Non-pigmented ciliary epithelial cell (primary cell): ENCODE measurements around the gene CUL9.

ENCODE experiments used
- DNase-seq: peaks from one replicate; pipeline ENCODE4 v3.0.0-alpha.2; 2010; ENCODE audit warnings: low read depth

CUL9 gene

DNA sequence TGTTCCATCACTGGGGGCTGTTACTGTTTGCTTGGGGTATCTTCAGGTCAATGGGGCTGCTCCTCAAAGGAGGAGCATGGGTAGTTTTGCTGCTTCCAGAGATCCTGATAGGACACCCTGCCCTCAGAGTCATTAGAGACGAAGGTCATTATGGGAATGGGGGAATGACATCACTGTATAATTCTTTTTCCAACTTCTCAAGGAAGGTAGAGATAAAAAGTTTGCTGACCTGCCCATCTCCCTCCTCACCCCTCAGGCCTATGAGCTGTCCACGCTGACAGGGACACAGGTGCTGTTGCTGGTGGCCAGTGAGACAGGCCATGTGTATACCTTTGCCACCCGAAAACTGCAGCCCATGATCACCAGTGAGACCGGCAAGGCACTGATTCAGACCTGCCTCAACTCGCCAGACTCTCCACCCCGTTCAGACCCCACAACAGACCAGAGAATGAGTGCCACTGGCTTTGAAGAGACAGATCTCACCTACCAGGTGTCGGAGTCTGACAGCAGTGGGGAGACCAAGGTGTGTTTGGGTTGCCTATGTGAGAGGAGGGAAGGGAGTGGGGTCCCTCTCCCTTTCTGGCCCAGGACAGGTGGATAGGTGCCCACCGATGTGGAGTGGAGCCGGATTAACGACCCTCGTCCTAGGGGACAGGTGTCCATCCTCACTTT lies 8.3 kb upstream of the CUL9 start:
- no peak for DNase-seq

DNA sequence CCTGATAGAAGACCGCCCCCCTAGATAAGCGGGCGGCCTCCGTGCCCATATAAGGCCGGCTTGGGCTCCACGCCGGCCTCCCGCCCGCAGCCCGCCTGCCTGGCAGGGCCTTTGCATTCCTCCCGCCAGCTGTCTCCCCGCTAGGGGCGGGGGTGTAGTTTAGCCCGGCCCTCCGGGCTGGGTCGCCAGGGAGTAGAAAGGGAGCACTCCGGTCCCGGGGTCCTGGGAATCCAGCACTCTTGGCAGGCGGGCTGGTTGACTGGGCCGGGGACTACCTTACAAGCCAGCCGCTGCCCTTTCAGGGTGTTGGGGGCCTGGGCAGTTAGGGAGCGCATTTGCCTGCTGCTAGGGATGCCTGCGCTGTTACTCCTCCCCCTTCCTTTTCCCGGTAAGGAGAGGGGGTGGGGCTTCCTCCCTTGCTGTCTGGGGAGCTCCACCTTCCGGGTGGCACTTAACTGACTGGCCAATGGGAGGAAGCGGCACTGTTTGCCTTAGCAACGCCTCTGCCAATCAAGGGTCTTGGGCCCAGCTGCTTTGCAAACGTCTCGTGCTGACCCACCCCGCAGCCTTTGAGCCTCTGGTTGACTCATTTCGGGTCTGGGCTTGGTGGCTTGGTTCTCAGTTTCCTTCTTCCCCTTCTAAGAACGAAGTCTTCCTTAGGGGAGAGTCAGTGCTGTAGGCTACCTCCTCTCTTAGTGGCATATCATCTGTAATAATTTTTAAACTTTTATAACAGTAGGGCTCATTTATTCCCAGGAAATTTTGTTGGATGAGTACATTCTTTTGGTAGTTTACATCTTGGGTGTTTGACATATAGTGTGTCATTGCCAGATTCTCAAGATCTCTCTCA lies 7.5 kb upstream of the CUL9 start:
- peak; percentile 98 for DNase-seq

DNA sequence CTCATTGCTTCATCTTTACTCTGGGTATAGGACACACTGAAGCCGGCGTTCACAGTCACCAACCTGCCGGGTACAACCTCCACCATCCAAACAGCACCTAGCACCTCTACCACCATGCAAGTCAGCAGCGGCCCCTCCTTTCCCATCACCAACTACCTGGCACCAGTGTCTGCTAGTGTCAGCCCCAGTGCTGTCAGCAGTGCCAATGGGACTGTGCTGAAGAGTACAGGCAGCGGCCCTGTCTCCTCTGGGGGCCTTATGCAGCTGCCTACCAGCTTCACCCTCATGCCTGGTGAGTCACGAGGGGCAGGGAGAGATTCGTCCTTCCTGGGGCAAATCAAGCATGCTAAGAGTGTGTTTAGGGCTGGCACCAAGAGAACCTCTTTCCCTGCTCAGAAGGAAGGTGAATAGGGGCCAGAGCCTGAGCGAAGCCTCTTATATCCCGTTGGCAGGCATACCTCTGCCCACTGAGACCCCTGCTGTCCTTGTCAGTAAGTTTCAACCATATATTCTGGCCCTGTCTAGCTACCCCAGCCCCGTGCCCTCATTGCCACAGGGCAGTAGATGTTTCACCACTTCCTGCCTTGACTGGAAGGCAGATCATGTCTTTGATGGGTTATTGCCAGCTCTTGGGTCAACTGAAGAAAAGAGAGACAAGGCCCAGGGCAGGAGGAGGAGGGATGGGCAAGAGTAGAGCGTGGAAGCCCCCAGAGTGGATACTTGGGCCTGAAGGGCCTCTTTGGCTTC lies 6.1 kb upstream of the CUL9 start:
- DNase-seq, result no peak

DNA sequence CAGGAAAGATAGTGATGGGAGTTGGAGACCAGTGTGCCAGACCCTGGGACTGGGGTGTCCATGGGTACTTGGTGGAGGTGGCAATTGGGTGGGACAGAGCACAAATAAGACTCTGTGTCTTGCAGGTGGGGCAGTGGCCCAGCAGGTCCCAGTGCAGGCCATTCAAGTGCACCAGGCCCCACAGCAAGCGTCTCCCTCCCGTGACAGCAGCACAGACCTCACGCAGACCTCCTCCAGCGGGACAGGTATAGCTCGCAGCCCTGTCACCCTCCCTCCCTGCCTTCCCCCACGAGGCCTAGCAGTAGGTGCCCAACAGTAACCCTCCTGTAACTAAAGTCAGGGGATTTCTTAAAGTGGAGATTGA lies 5.6 kb upstream of the CUL9 start:
- DNase-seq, result no peak

DNA sequence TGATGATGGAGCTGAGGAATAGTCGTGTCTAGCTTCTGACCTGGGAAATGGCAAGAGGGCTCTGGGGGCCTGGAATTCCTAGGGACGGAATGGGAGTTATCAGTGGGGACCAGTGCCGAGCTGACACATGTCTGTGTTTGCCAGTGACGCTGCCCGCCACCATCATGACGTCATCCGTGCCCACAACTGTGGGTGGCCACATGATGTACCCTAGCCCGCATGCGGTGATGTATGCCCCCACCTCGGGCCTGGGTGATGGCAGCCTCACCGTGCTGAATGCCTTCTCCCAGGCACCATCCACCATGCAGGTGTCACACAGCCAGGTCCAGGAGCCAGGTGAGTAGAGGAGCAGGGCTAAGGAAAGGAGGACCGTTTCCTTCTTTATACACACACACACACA lies 3.8 kb upstream of the CUL9 start:
- no peak for DNase-seq

DNA sequence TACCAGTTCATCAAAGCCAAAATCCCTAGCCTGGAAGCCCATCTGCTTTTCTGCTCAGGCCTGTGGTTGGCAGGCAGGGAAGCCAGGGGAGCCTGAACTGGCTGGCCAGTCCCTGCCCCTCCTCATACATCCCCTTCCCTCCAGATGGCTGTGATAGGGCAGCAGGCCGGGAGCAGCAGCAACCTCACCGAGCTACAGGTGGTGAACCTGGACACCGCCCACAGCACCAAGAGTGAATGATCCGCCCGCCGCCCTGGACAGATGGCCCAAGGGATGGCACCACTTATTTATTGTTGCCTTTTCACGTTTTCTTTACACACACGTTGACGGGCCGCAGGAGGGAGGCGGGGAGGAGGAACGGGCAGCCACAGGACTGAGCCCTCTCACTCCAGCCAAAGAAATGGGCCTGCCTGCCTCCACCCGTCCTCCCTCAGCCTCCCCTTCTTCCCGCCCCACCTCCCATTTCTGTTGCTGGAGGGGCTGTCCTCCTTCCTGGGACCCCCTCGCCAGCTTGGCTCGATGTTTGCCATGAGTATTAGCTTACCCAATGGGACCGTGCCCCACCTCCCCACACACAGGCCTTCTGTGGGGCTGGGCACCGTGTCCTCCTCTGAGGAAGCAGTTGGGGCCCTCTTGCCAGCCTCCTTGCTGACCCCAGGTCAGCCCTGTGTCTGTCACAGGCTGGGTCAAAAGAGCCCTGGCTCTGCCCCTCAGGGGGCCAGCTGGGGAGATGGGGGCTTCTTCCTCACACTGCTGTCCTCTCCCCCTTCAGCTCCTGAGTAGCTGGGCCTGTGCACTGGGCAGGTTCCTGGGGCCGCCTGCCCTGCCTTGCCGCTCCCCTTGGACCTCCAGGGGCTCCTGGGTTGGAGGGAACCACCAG lies 2.8 kb upstream of the CUL9 start:
- DNase-seq, result no peak

DNA sequence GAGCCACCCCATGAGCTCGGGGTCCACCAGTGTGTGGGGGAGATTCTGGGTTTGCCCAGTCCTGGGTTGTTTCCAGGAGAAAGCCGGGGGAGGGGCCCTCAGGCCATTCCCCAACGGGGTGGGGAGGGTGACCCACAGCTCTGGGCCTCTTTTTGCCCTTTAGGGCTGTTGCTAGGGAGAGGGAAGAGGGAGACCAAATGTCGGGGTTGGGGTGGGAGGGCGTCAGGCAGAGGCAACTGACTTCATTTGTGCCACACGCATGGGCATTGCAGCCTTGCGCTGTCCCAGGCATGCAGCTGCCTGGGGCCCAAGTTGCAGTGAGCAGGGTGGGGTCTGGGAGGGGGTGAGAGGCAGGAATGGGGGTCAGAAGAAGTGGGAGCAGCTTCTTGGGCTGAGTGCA lies 1.9 kb upstream of the CUL9 start:
- DNase-seq, result no peak

DNA sequence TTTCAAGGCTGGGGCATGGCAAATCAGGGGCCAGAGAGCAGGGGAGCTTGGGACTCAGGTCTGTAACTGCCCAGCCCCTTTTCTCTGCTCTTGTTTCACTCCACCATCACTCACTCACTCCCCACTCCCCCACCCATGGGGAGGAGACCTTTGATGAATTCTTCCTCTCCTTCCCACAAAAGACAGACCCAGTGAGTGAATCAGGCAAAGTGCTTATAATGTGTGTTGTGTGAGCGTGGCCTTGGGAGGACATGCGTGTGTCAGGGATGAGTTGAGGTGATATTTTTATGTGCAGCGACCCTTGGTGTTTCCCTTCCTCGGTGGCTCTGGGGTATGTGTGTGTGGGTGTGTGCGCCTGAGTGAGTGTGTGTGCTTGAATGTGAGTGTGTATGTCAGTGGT lies 1.0 kb upstream of the CUL9 start:
- no peak for DNase-seq

DNA sequence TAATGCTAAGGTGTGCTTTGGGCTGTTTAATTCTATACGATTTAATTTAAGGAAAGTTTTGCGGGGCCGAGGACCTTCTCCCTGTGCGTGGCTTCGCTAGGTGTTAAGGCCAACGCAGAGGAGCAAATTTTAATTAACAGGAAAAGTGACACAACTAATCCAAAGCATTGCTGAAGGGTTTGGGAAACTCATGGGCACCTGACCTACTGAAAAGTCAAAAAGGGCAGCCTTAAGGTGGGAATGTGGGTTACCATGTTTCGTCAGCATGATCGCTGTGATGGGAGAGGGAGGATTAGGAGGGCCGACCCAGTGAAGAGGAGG lies 415 bp upstream of the CUL9 start:
- DNase-seq, result no peak

DNA sequence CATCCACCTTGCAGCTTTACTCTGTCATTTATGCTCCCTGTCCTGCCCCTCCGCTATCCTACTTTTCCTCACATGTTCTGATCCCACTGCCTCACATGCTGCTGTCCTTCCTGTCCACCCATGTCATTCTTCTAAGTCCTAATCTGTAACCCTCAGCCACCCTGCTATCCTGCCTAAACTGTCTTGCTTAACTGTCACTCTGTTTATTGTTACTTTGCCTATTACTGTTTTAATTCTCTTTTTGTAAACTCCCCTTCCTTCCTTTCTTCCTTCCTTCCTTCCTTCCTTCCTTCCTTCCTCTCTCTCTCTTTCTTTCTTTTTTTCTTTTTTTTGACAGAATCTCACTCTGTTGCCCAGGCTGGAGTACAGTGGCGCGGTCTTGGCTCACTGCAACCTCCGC lies 1.4 kb downstream of the CUL9 start:
- DNase-seq, result no peak

DNA sequence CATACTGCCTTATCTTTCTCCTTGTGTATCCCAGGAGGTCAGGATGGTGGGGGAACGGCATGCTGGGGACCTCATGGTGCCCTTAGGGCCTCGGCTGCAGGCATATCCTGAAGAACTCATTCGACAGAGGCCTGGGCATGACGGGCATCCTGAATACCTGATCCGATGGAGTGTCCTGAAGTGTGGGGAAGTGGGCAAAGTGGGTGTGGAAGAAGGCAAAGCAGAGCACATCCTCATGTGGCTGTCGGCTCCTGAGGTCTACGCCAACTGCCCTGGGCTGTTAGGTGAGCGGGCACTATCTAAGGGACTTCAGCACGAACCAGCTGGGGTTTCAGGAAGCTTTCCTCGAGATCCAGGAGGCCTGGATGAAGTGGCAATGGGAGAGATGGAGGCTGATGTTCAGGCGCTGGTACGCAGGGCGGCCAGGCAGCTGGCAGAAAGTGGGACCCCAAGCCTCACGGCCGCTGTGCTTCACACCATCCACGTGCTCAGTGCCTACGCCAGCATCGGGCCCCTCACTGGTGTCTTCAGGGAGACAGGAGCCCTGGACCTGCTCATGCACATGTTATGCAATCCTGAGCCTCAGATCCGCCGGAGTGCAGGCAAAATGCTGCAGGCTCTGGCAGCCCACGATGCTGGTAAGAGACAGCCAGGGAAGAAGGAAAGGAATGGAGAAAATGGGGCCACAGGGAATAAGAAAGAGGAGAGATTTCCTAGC lies 2.4 kb downstream of the CUL9 start:
- DNase-seq, result no peak

DNA sequence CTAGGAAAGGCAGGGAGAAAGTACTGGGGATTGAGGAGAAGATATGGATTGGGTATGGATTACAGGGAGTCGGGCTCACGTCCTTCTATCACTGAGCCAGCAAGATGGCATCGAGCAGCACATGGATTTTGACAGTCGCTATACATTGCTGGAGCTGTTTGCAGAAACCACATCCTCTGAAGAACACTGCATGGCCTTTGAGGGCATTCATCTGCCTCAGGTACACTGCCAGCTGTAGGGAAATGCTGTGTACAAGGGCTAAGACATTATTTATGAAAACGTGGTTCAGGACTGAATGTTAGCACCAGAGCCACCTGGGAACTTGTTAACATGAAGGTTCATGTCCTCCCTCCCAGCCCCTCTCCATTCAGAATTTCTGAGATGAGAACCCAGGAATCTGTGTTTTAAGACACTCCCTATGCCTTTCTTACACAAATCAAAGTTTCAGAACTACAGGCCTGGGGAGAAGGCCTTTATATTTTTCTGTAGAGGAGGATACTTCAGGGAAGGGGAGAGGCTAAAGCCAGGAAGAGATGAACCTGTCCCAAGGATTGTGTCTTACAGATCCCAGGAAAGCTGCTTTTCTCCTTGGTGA lies 3.5 kb downstream of the CUL9 start:
- no peak for DNase-seq

DNA sequence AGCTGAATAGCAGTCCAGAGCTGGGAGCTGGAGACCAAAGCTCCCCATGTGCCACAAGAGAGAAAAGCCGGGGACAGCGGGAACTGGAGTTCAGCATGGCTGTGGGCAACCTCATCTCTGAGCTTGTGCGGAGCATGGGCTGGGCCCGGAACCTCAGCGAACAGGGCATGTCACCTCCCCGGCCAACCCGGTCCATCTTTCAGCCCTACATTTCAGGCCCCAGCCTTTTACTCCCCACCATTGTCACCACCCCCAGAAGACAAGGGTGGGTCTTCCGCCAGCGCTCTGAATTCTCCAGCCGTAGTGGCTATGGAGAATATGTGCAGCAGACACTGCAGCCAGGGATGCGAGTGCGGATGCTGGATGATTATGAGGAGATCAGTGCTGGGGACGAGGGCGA lies 4.0 kb downstream of the CUL9 start:
- DNase-seq, result no peak

DNA sequence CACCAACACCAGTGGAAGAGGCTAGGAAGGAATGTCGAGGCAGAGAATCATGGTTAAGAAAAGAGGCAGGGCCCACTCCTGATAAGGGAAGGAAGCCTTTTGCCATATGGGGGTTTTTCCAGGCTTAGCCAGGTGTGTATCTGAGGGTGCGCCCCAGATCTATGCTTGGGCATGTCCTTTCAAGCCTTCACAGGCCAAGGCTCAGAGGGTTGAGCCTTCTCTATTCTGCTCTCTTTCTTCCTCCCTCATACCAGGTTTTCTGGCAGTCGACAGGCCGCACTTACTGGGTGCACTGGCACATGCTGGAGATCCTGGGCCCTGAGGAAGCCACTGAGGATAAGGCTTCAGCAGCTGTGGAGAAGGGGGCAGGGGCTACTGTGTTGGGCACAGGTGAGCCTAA lies 4.7 kb downstream of the CUL9 start:
- no peak for DNase-seq

DNA sequence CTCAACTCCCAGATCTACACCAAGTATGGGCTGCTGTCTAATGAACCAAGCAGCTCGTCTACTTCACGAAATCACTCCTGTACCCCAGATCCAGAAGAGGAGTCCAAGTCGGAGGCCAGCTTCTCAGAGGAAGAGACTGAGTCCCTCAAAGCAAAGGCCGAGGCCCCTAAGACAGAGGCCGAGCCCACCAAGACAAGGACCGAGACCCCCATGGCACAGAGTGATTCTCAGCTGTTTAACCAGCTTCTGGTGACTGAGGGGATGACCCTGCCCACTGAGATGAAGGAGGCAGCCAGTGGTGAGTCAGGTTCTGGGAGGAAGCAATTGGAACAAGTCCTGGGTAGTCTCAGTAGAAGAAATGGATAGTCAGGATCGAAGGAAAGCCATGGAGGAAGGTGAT lies 5.8 kb downstream of the CUL9 start:
- DNase-seq, result no peak

DNA sequence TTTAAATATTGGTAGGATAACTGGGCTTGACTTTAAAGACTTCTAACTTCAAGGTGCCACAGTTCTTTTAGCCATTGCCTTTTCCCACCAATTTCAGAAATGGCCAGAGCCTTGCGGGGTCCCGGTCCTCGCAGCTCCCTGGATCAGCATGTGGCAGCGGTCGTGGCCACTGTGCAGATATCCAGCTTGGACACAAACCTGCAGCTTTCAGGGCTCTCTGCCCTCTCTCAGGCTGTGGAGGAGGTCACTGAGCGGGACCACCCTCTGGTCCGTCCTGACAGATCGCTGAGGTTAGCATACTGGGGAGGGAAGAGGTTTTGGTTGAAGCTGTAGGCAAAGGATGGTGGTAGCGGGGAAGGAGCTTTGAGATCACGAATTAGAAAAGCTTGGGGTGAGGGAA lies 6.4 kb downstream of the CUL9 start:
- DNase-seq, result no peak

DNA sequence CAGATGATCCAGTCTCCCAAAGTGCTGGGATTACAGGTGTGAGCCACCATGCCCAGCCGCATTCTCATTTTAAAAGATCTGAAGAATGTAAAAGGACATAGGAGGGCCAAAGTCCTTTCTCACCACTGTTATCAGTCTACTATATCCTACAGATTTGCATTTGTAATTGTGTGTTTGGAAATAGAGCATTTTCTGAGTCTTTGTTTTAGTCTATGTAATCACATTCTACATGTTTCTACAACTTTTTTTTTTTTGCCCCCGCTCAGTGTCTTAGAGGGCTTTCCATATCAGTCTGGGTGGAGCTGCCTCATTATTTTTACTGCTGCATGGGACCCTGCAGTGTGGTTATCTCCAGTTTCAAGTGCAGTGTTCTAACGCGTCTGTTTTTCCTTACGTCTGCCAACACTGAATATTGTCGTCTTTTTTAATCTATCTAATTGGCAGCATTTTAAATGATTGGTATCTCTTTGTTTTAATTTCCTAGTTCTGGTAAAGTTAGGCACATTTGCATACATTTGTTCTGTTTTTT lies 7.8 kb downstream of the CUL9 start:
- DNase-seq, result no peak

DNA sequence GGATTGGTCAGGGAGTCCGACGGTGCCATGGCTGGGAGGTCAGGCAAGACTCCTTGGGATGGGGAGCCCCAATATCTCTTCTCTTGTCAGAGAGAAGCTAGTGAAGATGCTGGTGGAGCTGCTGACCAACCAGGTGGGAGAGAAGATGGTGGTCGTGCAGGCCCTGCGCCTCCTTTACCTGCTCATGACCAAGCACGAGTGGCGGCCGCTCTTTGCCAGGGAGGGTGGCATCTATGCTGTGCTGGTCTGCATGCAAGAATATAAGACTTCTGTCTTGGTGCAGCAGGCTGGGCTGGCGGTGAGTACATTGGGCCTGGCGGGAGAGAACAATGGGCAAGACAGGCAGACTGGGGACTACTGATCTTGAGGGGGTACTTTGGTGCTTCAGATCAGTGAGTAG lies 10.9 kb downstream of the CUL9 start:
- no peak for DNase-seq

DNA sequence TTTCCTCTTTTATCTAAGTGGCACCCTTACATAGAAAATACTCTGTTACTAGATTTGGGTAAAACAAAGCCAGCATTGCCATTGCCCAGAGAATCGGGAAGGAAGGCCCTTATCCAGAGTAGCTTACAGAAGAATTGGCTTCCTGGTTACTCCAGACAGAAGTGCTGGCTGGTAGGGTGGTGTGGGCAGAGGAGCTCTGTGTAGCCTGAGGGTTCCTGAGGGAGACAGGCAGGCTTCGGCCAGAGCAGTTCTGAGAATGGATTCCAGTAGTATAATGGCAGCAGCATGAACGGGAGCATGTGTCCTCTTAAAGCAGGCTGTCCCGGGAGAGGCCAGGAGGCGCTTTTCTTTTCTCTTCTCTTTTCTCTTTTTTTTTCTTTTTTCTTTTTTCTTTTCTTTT lies 11.9 kb downstream of the CUL9 start:
- no peak for DNase-seq

DNA sequence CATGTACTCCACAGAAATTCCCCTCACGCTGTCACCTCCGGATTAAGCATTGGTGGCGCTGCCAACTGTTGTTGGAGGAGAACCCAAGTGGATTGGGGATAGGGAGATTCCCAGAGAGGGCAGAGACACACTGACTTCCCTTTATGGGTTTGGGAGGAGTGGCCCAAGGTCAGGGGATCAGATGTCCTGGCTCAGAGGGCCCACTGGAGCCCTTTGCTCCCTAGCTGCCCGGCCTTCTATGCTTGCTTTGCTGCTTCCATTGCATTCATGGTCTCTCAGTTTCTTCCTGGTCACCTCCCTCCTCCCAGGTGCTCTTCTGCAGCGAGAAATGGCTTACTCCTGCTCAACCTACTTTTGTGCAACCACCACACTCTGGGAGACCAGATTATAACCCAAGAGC lies 14.3 kb downstream of the CUL9 start:
- DNase-seq, result no peak

DNA sequence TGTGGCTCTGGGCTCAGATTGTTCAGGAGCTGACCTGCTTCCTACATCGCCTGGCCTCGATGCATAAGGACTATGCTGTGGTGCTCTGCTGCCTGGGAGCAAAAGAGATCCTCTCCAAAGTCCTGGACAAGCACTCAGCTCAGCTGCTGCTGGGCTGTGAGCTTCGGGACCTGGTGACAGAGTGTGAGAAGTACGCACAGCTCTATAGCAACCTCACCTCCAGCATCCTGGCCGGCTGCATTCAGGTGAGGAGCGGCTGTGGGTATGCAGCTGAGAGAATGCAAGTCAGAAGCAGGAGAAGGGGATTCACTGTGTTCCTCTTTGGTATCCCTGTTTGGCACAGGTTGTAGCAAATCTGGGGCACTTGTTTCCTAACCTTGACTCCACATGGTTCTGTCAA lies 17.9 kb downstream of the CUL9 start:
- no peak for DNase-seq
